Smooth muscle cell (in vitro differentiated cells): Measurements from ENCODE around the gene NALCN. TPM values are rescaled to one million over a fixed set of nuclear protein-coding genes. Genes with fewer than 3 reads are reported as not detected.

Experiments used
- DNase-seq: peaks from one replicate; lab custom pipeline; 2025; ENCODE audit not compliant: unreplicated experiment; lab: John Stamatoyannopoulos, UW
- H2AFZ ChIP-seq: fragments of 200-600 bp; sonication (generic); 2 replicates; pipeline ENCODE4 v1.6.0; 2016; ENCODE audit warnings: antibody characterized with exemption, low read depth, mild to moderate bottlenecking
- H3F3A ChIP-seq: fragments of 200-600 bp; sonication (generic); 2 replicates; pipeline ENCODE4 v1.6.0; 2017; ENCODE audit warnings: antibody characterized with exemption, low read depth
- H3K27ac ChIP-seq: fragments of 200-600 bp; sonication (generic); 2 replicates; pipeline ENCODE4 v1.5.1; 2016; ENCODE audit warnings: low read depth, mild to moderate bottlenecking
- H3K27me3 ChIP-seq: fragments of 200-600 bp; sonication (generic); 2 replicates; pipeline ENCODE4 v1.6.1; 2016; ENCODE audit warnings: low read depth, mild to moderate bottlenecking
- H3K36me3 ChIP-seq: fragments of 200-600 bp; sonication (generic); 2 replicates; pipeline ENCODE4 v1.5.1; 2016; ENCODE audit warnings: low read depth
- H3K4me1 ChIP-seq: fragments of 200-600 bp; sonication (generic); 2 replicates; pipeline ENCODE4 v1.5.1; 2016; ENCODE audit warnings: low read depth
- H3K4me2 ChIP-seq: fragments of 200-600 bp; sonication (generic); 2 replicates; pipeline ENCODE4 v1.6.0; 2016; ENCODE audit warnings: mild to moderate bottlenecking
- H3K4me3 ChIP-seq: fragments of 200-600 bp; sonication (generic); 2 replicates; pipeline ENCODE4 v1.5.1; 2016; ENCODE audit warnings: mild to moderate bottlenecking
- H3K79me2 ChIP-seq: fragments of 200-600 bp; sonication (generic); 2 replicates; pipeline ENCODE4 v1.6.0; 2016; ENCODE audit warnings: low read depth, mild to moderate bottlenecking
- H3K9ac ChIP-seq: fragments of 200-600 bp; sonication (generic); 2 replicates; pipeline ENCODE4 v1.6.0; 2016; ENCODE audit warnings: low read depth
- H3K9me3 ChIP-seq: fragments of 200-600 bp; sonication (generic); replicated peaks from 2 replicates; pipeline ENCODE4 v1.5.1; 2016; ENCODE audit warnings: low read depth
- H4K20me1 ChIP-seq: fragments of 200-600 bp; sonication (generic); 2 replicates; pipeline ENCODE4 v1.6.0; 2016; ENCODE audit warnings: low read depth
- WGBS: methylation state at CpG from one replicate; pipeline ENCODE4 v1.1.7; 2016; ENCODE audit warnings: low lambda C conversion rate; 5-methylcytosine and 5-hydroxymethylcytosine counted together
- polyA plus RNA-seq: library from polyadenylated mRNA; unstranded; fragments of >200 nt; fragmentation: Nextera tagmentation; extraction: Ambion mirVana; gene quantifications from 2 replicates; pipeline ENCODE4 v1.2.1, GENCODE V29; 2016
- total RNA-seq: library from RNA; depleted of rRNA; stranded (reverse); fragments of >200 nt; gene quantifications from 2 replicates; pipeline ENCODE4 v1.2.3, GENCODE V29; 2014
- TF ChIP-seq, protein P1 (sequence below): fragments of 200-600 bp; sonication (generic); IDR thresholded peaks from 2 replicates; pipeline ENCODE4 v1.5.1; 2017; ENCODE audit warnings: borderline replicate concordance, mild to moderate bottlenecking, antibody characterized with exemption; ENCODE audit not compliant: insufficient read depth, poor library complexity, severe bottlenecking

The NALCN gene
- total and polyA plus RNA-seq, 2 experiments from 2014 or later: 4.1 to 6.0 TPM

DNA sequence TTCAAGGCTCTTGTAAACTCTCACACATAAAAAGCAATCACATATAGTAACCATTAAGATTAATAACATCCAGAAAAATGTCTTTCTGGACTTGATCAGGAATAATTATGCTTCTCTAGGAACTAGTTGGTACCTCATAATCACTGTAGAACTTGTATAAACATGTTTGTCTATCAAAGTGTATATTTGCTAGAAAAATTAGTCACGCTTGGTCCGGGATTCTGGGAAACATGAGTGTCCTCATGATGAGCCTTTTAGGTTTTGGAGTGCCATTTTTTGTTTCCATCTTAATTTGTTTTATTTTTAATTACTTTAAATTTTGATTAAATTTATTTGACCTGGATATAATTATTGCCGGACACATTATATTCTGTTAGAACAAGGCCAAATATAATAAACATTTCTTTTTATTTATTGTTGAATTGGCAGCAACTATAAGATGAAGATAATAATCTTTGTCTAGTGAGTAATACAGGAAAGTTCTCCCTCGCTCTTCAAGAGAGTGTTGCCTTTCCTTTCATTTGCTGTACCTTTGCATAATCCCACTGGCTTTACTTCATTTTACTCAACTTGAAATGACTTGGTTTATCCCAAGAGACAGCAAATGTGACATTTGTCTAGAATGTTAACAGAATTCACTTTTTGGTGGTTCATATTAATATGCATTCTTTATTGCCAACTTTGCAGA is 207.0 kb downstream of the NALCN start:
- Histone ChIP-seq H3K27ac (no peak overlapping the region), H3K4me2 (no peak overlapping the region), H3K36me3 (no peaks in the 10 kb centered on the region), H3K4me3 (no peak overlapping the region), H4K20me1 (no peaks in the 10 kb centered on the region), H3K27me3 (no peaks in the 10 kb centered on the region), H3F3A (no peaks in the 10 kb centered on the region), H3K79me2 (no peaks in the 10 kb centered on the region), H3K4me1 (no peaks in the 10 kb centered on the region), H3K9ac (no peak overlapping the region), H3K9me3 (no peaks in the 10 kb centered on the region), H2AFZ (no peak overlapping the region)
- no peak for DNase-seq
- 90% methylated on average over 4 of the region's 4 CpGs for WGBS
- TF ChIP-seq, protein P1, sequence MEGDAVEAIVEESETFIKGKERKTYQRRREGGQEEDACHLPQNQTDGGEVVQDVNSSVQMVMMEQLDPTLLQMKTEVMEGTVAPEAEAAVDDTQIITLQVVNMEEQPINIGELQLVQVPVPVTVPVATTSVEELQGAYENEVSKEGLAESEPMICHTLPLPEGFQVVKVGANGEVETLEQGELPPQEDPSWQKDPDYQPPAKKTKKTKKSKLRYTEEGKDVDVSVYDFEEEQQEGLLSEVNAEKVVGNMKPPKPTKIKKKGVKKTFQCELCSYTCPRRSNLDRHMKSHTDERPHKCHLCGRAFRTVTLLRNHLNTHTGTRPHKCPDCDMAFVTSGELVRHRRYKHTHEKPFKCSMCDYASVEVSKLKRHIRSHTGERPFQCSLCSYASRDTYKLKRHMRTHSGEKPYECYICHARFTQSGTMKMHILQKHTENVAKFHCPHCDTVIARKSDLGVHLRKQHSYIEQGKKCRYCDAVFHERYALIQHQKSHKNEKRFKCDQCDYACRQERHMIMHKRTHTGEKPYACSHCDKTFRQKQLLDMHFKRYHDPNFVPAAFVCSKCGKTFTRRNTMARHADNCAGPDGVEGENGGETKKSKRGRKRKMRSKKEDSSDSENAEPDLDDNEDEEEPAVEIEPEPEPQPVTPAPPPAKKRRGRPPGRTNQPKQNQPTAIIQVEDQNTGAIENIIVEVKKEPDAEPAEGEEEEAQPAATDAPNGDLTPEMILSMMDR: no peak

GRCh38 chr13:101205408-101205807 is 210.9 kb downstream of the NALCN start:
- H3K4me3 ChIP-seq: no peak overlapping the region
- no peak overlapping the region for H2AFZ ChIP-seq
- no peaks in the 10 kb centered on the region for H3K9me3 ChIP-seq
- no peak overlapping the region for H3K9ac ChIP-seq
- WGBS: 97% methylated on average over 2 of the region's 2 CpGs
- H3K36me3 ChIP-seq: no peaks in the 10 kb centered on the region
- no peaks in the 10 kb centered on the region for H3K79me2 ChIP-seq
- H3K27me3 ChIP-seq: no peaks in the 10 kb centered on the region
- TF ChIP-seq, protein P1: no peak
- no peaks in the 10 kb centered on the region for H4K20me1 ChIP-seq
- H3K27ac ChIP-seq: no peak overlapping the region
- H3F3A ChIP-seq: no peaks in the 10 kb centered on the region
- no peaks in the 10 kb centered on the region for H3K4me1 ChIP-seq
- DNase-seq: no peak
- no peak overlapping the region for H3K4me2 ChIP-seq

DNA sequence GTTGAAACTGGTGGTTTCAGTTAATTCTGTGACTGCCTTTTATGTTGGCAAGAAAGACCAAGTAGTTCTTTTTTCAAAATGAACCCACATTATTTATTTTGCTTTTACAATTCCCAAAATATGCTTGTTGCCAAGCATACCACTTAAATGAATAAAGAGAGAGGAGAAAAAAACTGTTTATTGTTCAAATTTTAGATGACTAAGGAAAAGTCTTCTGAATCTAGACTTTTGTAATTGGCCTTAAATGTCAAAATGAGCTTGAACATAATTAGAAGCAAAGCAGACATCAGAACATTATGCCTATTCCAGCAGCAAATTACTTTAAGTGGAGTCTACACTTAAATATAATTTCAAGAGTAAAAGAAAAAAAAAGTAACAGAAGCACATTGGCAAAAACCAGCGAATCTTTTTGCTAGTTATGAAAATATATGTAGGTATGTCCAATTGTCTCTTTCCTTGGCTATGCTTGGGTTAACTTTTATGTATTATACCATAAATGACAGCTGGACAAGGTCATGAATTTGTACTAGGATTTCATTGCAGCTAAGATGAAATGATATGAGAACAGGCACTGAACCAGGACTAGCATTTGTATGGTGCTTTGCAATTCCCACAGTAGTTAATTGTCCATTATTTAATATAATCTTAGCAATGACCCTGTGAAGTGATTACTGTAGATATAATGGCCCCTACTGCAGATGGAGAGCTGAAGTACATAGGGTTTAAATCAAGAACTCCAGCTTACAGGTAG is 211.9 kb downstream of the NALCN start:
- Histone ChIP-seq H3K79me2 (no peaks in the 10 kb centered on the region), H4K20me1 (no peaks in the 10 kb centered on the region), H3K9me3 (no peaks in the 10 kb centered on the region), H3F3A (no peaks in the 10 kb centered on the region), H3K4me1 (no peaks in the 10 kb centered on the region), H2AFZ (no peak overlapping the region), H3K27me3 (no peaks in the 10 kb centered on the region), H3K27ac (no peak overlapping the region), H3K36me3 (no peaks in the 10 kb centered on the region), H3K4me3 (no peak overlapping the region), H3K9ac (no peak overlapping the region), H3K4me2 (no peak overlapping the region)
- DNase-seq: no peak
- WGBS: 77% methylated on average over 1 of the region's 1 CpG
- TF ChIP-seq, protein P1: no peak
